Hepatocyte (in vitro differentiated cells): ENCODE data around the gene LGALS8. TPM values are rescaled to one million over a fixed set of nuclear protein-coding genes. Genes with fewer than 3 reads are reported as not detected.
"Not testable (repeated sequence)": the region's sequence is repeated elsewhere in the genome, so short reads cannot be mapped to it uniquely, and the experiment has no call there.

ENCODE experiments used
- DNase-seq: peaks from one replicate; pipeline ENCODE4 v3.0.0-alpha.2; 2016; ENCODE audit warnings: low spot score
- H2AFZ ChIP-seq: fragments of 200-600 bp; sonication (generic); 2 replicates; pipeline ENCODE4 v1.6.0; 2016; ENCODE audit warnings: antibody characterized with exemption, mild to moderate bottlenecking
- H3K27ac ChIP-seq: fragments of 200-600 bp; sonication (generic); 2 replicates; pipeline ENCODE4 v1.5.1; 2016; ENCODE audit warnings: mild to moderate bottlenecking
- H3K27me3 ChIP-seq: fragments of 200-600 bp; sonication (generic); 2 replicates; pipeline ENCODE4 v1.6.1; 2016
- H3K36me3 ChIP-seq: fragments of 200-600 bp; sonication (generic); replicated peaks from 2 replicates; pipeline ENCODE4 v1.5.1; 2016; ENCODE audit warnings: low read depth; ENCODE audit not compliant: insufficient read depth
- H3K4me1 ChIP-seq: fragments of 200-600 bp; sonication (generic); 2 replicates; pipeline ENCODE4 v1.5.1; 2016; ENCODE audit warnings: mild to moderate bottlenecking, moderate library complexity; ENCODE audit not compliant: insufficient read depth
- H3K4me2 ChIP-seq: fragments of 200-600 bp; sonication (generic); 2 replicates; pipeline ENCODE4 v1.6.0; 2016
- H3K4me3 ChIP-seq: fragments of 200-600 bp; sonication (generic); 2 replicates; pipeline ENCODE4 v1.5.1; 2016; ENCODE audit warnings: mild to moderate bottlenecking
- H3K79me2 ChIP-seq: fragments of 200-600 bp; sonication (generic); 2 replicates; pipeline ENCODE4 v1.6.0; 2017; ENCODE audit warnings: mild to moderate bottlenecking
- H3K9me2 ChIP-seq: fragments of 200-600 bp; sonication (generic); replicated peaks from 2 replicates; pipeline ENCODE4 v1.6.0; 2017; ENCODE audit warnings: mild to moderate bottlenecking; ENCODE audit not compliant: insufficient read depth
- H3K9me3 ChIP-seq: fragments of 200-600 bp; sonication (generic); 2 replicates; pipeline ENCODE4 v1.5.1; 2016; ENCODE audit warnings: low read depth, mild to moderate bottlenecking
- H4K20me1 ChIP-seq: fragments of 200-600 bp; sonication (generic); 2 replicates; pipeline ENCODE4 v1.6.0; 2016; ENCODE audit warnings: mild to moderate bottlenecking; ENCODE audit not compliant: insufficient read depth, poor library complexity, severe bottlenecking
- EZH2 ChIP-seq: fragments of 200-600 bp; sonication (generic); IDR thresholded peaks from 2 replicates; pipeline ENCODE4 v1.6.1; 2016; ENCODE audit warnings: antibody characterized with exemption, mild to moderate bottlenecking, borderline replicate concordance
- EZH2phosphoT487 ChIP-seq: fragments of 200-600 bp; sonication (generic); IDR thresholded peaks from one replicate; pipeline ENCODE4 v1.6.1; 2018; ENCODE audit warnings: antibody characterized with exemption, mild to moderate bottlenecking, low read depth, moderate library complexity; ENCODE audit not compliant: unreplicated experiment, severe bottlenecking
- WGBS: methylation state at CpG from one replicate; pipeline ENCODE4 v1.1.6; 2016; ENCODE audit warnings: low lambda C conversion rate; ENCODE audit errors: missing lambda C conversion rate; 5-methylcytosine and 5-hydroxymethylcytosine counted together
- polyA plus RNA-seq: library from polyadenylated mRNA; unstranded; fragments of >200 nt; fragmentation: Nextera tagmentation; extraction: Ambion mirVana; gene quantifications from 2 replicates; pipeline ENCODE4 v1.2.1, GENCODE V29; 2016
- total RNA-seq: library from RNA; depleted of rRNA; stranded (reverse); fragments of >200 nt; gene quantifications from 2 replicates; pipeline ENCODE4 v1.2.3, GENCODE V29; 2014
- TF ChIP-seq, protein P1 (sequence below): fragments of 200-600 bp; sonication (generic); IDR thresholded peaks from 2 replicates; pipeline ENCODE4 v1.5.1; 2016; ENCODE audit warnings: antibody characterized with exemption, mild to moderate bottlenecking; ENCODE audit not compliant: poor library complexity

LGALS8 gene
- total and polyA plus RNA-seq, 2 experiments from 2014 or later = 33.5 to 46.6 TPM

DNA sequence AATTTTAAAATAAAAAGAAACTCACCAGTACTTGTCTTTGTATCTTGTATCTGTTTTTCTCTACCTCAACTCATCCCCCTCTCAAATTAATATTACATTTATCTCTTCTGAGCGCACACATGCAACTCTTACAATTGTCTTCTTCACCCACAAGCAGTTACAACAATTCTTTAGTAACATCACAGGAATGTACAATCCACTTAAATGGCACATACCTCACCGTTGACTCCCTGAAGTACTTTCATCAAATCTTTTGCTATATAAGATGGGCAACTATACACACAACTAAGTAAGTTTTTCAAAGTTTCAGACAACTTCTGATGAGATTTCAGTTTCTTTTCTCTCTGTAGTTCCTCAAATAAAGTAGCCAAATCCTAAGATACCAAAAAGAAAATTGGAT is 52.2 kb downstream of the LGALS8 start:
- Histone ChIP-seq H3K9me2 (no peaks in the 10 kb centered on the region), H3K4me1 (no peaks in the 10 kb centered on the region), H3K27ac (no peak overlapping the region), H2AFZ (no peak overlapping the region), H3K4me2 (no peak overlapping the region), H3K27me3 (no peaks in the 10 kb centered on the region), H4K20me1 (no peaks in the 10 kb centered on the region), H3K79me2 (no peaks in the 10 kb centered on the region), H3K36me3 (no peaks in the 10 kb centered on the region), H3K9me3 (no peaks in the 10 kb centered on the region), H3K4me3 (no peak overlapping the region)
- no peak for DNase-seq
- WGBS = 40% methylated on average over 2 of the region's 2 CpGs
- TF ChIP-seq, protein P1, sequence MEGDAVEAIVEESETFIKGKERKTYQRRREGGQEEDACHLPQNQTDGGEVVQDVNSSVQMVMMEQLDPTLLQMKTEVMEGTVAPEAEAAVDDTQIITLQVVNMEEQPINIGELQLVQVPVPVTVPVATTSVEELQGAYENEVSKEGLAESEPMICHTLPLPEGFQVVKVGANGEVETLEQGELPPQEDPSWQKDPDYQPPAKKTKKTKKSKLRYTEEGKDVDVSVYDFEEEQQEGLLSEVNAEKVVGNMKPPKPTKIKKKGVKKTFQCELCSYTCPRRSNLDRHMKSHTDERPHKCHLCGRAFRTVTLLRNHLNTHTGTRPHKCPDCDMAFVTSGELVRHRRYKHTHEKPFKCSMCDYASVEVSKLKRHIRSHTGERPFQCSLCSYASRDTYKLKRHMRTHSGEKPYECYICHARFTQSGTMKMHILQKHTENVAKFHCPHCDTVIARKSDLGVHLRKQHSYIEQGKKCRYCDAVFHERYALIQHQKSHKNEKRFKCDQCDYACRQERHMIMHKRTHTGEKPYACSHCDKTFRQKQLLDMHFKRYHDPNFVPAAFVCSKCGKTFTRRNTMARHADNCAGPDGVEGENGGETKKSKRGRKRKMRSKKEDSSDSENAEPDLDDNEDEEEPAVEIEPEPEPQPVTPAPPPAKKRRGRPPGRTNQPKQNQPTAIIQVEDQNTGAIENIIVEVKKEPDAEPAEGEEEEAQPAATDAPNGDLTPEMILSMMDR = no peak
- TF ChIP-seq EZH2phosphoT487 = no peak
- no peak for TF ChIP-seq EZH2

DNA sequence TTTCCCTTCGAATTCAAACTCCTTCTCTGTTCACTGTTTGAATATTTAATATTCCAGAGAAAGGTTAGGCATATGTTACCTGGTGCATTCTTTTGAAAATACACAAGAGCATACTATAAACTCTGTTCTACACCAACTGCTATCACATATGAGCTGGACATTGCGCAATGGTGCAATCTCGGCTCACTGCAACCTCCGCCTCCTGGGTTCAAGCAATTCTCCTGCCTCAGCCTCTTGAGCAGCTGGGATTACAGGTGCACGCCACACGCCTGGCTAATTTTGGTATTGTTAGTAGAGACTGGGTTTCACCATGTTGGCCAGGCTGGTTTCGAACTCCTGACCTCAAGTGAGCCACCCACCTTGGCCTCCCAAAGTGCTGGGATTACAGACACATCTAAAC is 53.3 kb downstream of the LGALS8 start:
- H4K20me1 ChIP-seq, H3K4me3 ChIP-seq, H3K27me3 ChIP-seq, H3K36me3 ChIP-seq, H3K4me2 ChIP-seq, H3K9me2 ChIP-seq, H2AFZ ChIP-seq, DNase-seq, H3K4me1 ChIP-seq, H3K79me2 ChIP-seq, H3K27ac ChIP-seq, H3K9me3 ChIP-seq: not testable (repeated sequence)
- WGBS = 82% methylated on average over 7 of the region's 7 CpGs

DNA sequence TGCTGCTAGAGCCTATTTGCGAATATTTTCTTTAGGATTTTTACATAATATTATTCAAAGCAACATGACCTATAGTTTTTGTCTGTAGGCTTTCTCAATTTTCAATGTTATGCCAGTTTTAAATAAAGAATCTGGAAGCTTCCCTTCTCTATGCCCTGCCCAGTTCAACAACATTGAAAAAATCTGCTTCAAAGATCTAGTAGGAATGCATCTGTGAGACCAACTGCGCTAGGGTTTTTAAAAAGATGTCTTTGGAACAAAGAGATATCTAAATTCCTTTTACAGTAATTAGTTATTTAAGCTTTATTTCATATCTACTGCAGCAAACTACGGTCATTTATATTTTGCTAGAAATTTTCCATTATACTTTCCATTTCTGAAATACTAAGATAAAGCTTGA is 54.9 kb downstream of the LGALS8 start:
- Histone ChIP-seq H3K4me1 (no peaks in the 10 kb centered on the region), H3K27ac (no peak overlapping the region), H3K79me2 (no peaks in the 10 kb centered on the region), H3K4me3 (no peak overlapping the region), H3K27me3 (no peaks in the 10 kb centered on the region), H3K9me3 (no peaks in the 10 kb centered on the region), H4K20me1 (no peaks in the 10 kb centered on the region), H3K4me2 (no peak overlapping the region), H2AFZ (no peak overlapping the region), H3K9me2 (no peaks in the 10 kb centered on the region), H3K36me3 (no peaks in the 10 kb centered on the region)
- no peak for TF ChIP-seq EZH2
- TF ChIP-seq, protein P1 = no peak
- TF ChIP-seq EZH2phosphoT487 = no peak
- WGBS = 99% methylated on average over 3 of the region's 3 CpGs
- no peak for DNase-seq

DNA sequence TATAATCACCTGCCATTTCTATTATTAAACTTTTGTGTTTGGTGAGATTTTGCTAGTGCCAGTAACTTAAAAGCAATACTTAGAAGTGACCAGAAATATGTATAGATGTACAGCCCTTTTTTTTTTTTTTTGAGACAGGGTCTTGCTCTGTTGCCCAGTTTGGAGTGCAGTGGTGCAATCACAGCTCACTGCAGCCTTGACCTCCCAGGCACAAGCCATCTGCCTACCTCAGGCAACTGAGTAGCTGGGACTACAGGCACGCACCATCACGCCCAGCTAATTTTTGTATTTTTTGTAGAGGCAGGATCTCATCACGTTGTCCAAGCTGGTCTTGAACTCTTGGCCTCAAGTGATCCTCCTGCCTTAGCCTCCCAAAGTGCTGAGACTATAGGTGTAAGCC is 56.6 kb downstream of the LGALS8 start:
- H3K36me3 ChIP-seq, H4K20me1 ChIP-seq, H2AFZ ChIP-seq, H3K9me2 ChIP-seq, H3K4me3 ChIP-seq, DNase-seq, H3K9me3 ChIP-seq, H3K4me1 ChIP-seq, H3K79me2 ChIP-seq, H3K4me2 ChIP-seq, H3K27ac ChIP-seq, H3K27me3 ChIP-seq: not testable (repeated sequence)
- 96% methylated on average over 3 of the region's 3 CpGs for WGBS

DNA sequence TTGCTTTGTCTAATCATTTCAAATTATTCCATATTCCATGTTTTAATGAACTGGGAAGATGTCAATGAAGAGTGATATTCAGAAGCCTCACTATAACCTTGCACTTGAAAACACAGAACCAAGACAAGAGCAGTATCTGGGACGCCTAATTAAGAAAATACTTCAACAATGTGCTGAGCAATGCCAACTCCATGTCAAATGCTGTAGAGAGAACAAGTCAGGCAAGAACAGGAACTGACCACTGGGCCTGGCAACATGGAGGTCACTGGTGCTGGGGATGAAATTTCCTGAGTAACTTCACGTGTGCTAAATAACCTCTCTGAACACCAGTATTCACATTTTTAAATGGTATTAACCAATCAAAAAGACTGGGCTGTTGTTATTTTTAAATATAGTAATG is 57.7 kb downstream of the LGALS8 start:
- H3K4me1 ChIP-seq = no peaks in the 10 kb centered on the region
- H3K27me3 ChIP-seq = no peaks in the 10 kb centered on the region
- no peaks in the 10 kb centered on the region for H3K36me3 ChIP-seq

More for the DNA sequence above, 57.7 kb downstream of the LGALS8 start:
- no peak overlapping the region for H3K4me2 ChIP-seq
- TF ChIP-seq, protein P1 = no peak
- no peak for TF ChIP-seq EZH2
- no peak for TF ChIP-seq EZH2phosphoT487
- H3K9me3 ChIP-seq = no peaks in the 10 kb centered on the region
- H3K4me3 ChIP-seq = no peak overlapping the region
- 98% methylated on average over 2 of the region's 2 CpGs for WGBS
- H4K20me1 ChIP-seq = no peaks in the 10 kb centered on the region
- H3K27ac ChIP-seq = no peak overlapping the region
- H3K9me2 ChIP-seq = no peaks in the 10 kb centered on the region
- no peak overlapping the region for H2AFZ ChIP-seq
- DNase-seq = no peak
- H3K79me2 ChIP-seq = no peaks in the 10 kb centered on the region
